Esophagus squamous epithelium (tissue), 5 donors: Measurements from ENCODE around the gene CYP2R1. TPM values are rescaled to one million over a fixed set of nuclear protein-coding genes. Genes with fewer than 3 reads are reported as not detected.

Experiments
- DNase-seq: peaks from one replicate; lab custom pipeline; 2025; lab: John Stamatoyannopoulos, UW
- H3K27ac ChIP-seq, 4 donors: fragments of 200-600 bp; sonication (generic); one replicate each; pipeline ENCODE4 v1.5.1; 2016 to 2019; ENCODE audit warnings: mild to moderate bottlenecking in 1 of 4
- H3K27me3 ChIP-seq, 4 donors: fragments of 200-600 bp; sonication (generic); 1 replicate in 3 of 4; 2 replicates in 1 of 4; pipeline versions ENCODE4 v1.5.1 to v1.6.0; 2017 to 2021; ENCODE audit warnings: antibody characterized with exemption in 1 of 4
- H3K36me3 ChIP-seq, 3 donors: fragments of 200-600 bp; sonication (generic); one replicate each; pipeline ENCODE4 v1.5.1; 2016 to 2019
- H3K4me1 ChIP-seq, 3 donors: fragments of 200-600 bp; sonication (generic); one replicate each; pipeline ENCODE4 v1.5.1; 2017 to 2019
- H3K4me3 ChIP-seq, 4 donors: fragments of 200-600 bp; sonication (generic); 1 replicate in 3 of 4; 2 replicates in 1 of 4; pipeline ENCODE4 v1.5.1; 2016 to 2019; ENCODE audit warnings: mild to moderate bottlenecking in 2 of 4, moderate library complexity in 1 of 4
- H3K9me3 ChIP-seq, 3 donors: fragments of 200-600 bp; sonication (generic); one replicate each; pipeline ENCODE4 v1.5.1; 2016 to 2019
- POLR2A ChIP-seq, 4 donors: fragments of 450-650 bp; IDR thresholded peaks; one replicate each; pipeline ENCODE4 v1.6.1; 2017; ENCODE audit warnings: antibody characterized with exemption in 4 of 4, mild to moderate bottlenecking in 4 of 4, moderate library complexity in 3 of 4
- intact Hi-C: fragments of 100-400 bp; cut with DNase I; formaldehyde crosslinking; loops from one replicate; pipeline ENCODE4 v1.15.0; 2022
- small RNA-seq, 4 donors: library from RNA; depleted of rRNA; stranded (forward); fragments of <200 nt; gene quantifications; one replicate each; pipeline ENCODE3, GENCODE V24; 2016
- total RNA-seq, 4 donors: library from RNA; depleted of rRNA; stranded (reverse); fragments of >200 nt; gene quantifications; one replicate each; pipeline ENCODE4 v1.1.0, GENCODE V29; 2016
- TF ChIP-seq, protein P1 (sequence below), 6 experiments: fragments of 450-650 bp in 4 of 6; fragments of 200-600 bp in 2 of 6; sonication (generic) in 2 of 6; IDR thresholded peaks; one replicate each; pipeline ENCODE4 v1.5.1; 2016 to 2019; ENCODE audit warnings: antibody characterized with exemption in 6 of 6, mild to moderate bottlenecking in 4 of 6, moderate library complexity in 4 of 6
- donor health status: DM: yes; HTN: yes; CAD: no.

Gene CYP2R1
- total RNA-seq, 4 donors from 2014 or later = 13.0 to 20.4 (median 16.3) TPM

DNA sequence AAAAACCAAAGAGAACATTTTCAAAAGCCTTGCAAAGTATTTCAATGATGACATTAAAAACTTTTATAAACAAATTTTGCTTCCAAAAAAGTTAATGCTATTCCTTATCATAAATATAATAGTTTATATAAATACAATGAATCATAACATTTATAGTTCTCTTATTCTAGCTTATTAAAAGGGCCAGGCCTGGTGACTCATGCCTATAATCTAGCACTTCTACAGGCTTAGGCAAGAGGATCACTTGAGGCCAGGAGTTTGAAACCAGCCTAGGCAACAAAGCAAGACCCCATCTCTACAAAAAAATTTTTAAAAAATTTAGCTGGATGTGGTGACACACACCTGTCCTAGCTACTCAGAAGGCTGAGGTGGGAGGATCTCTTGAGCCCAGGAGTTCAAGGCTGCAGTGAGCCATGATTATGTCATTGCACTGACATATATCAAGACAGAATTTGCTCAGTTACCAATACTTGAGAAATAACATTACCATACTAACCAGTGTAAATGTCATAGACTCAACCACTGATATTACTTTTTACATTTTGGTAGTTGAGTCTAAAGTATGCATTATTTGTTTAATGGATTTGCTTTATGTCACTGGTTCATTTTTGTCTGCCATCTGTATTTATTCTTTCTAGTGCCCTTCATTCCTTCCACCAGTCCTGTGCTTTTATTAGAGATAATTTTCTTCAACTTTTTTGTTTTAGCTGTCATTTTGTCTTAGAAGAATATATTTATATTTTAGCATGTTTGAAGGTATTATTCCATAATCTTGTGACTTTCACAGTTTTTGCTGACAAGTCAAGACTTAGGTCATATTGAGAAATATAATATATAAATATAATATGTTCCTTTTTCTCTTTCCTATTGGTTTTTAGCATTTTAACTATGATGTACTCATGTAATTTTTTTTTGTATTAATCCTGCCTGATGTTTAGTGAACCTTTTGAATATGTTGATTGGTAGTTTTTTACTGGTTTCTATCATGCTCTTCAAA lies 56.2 kb downstream of the CYP2R1 start:
- Histone ChIP-seq H3K27ac (no peak overlapping the region), H3K4me1 (no peaks in the 10 kb centered on the region), H3K36me3 (no peaks in the 10 kb centered on the region), H3K9me3 (no peaks in the 10 kb centered on the region), H3K4me3 (no peak overlapping the region), H3K27me3 (no peaks in the 10 kb centered on the region)
- intact Hi-C loops = no loop called here
- TF ChIP-seq, protein P1, sequence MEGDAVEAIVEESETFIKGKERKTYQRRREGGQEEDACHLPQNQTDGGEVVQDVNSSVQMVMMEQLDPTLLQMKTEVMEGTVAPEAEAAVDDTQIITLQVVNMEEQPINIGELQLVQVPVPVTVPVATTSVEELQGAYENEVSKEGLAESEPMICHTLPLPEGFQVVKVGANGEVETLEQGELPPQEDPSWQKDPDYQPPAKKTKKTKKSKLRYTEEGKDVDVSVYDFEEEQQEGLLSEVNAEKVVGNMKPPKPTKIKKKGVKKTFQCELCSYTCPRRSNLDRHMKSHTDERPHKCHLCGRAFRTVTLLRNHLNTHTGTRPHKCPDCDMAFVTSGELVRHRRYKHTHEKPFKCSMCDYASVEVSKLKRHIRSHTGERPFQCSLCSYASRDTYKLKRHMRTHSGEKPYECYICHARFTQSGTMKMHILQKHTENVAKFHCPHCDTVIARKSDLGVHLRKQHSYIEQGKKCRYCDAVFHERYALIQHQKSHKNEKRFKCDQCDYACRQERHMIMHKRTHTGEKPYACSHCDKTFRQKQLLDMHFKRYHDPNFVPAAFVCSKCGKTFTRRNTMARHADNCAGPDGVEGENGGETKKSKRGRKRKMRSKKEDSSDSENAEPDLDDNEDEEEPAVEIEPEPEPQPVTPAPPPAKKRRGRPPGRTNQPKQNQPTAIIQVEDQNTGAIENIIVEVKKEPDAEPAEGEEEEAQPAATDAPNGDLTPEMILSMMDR (IDR thresholded peaks at IDR 0.05) = no peak
- no peak for TF ChIP-seq POLR2A (IDR thresholded peaks at IDR 0.05)
- DNase-seq = no peak

Small RNA genes within 50 kb of the gene (small RNA-seq; reads per million reads assigned to genes)
- gene CALCP = 0 reads per million in 4 donors

Other genes starting within 250 kb of the CYP2R1 start
- gene PDE3B, start 248.4 kb downstream of the CYP2R1 start, total RNA-seq = 10 to 100 TPM in 1 of 4 donors, 1 to 10 TPM in 3; 1.2 to 12.6 (median 2.1) TPM
- not detected for gene CALCA, start 80.1 kb upstream of the CYP2R1 start, total RNA-seq
- gene CALCB, start 181.4 kb upstream of the CYP2R1 start, total RNA-seq = not detected
- under 1 TPM in 2 of 4 donors, not detected in 2; 0.30 to 0.38 TPM for gene INSC, start 222.7 kb upstream of the CYP2R1 start, total RNA-seq